Testis (tissue), 2 donors: Measurements from ENCODE around the gene MTERF4.

Experiments
- POLR2A ChIP-seq: fragments of 450-650 bp; IDR thresholded peaks from one replicate; pipeline ENCODE4 v1.6.1; 2017; ENCODE audit warnings: antibody characterized with exemption, mild to moderate bottlenecking, moderate library complexity
- TF ChIP-seq, protein P1 (sequence below), 3 experiments: fragments of 450-650 bp in 2 of 3; fragments of 200-600 bp in 1 of 3; sonication (generic) in 1 of 3; IDR thresholded peaks; one replicate each; pipeline ENCODE4 v1.5.1; 2016 to 2019; ENCODE audit warnings: antibody characterized with exemption in 3 of 3, mild to moderate bottlenecking in 2 of 3, moderate library complexity in 1 of 3

DNA sequence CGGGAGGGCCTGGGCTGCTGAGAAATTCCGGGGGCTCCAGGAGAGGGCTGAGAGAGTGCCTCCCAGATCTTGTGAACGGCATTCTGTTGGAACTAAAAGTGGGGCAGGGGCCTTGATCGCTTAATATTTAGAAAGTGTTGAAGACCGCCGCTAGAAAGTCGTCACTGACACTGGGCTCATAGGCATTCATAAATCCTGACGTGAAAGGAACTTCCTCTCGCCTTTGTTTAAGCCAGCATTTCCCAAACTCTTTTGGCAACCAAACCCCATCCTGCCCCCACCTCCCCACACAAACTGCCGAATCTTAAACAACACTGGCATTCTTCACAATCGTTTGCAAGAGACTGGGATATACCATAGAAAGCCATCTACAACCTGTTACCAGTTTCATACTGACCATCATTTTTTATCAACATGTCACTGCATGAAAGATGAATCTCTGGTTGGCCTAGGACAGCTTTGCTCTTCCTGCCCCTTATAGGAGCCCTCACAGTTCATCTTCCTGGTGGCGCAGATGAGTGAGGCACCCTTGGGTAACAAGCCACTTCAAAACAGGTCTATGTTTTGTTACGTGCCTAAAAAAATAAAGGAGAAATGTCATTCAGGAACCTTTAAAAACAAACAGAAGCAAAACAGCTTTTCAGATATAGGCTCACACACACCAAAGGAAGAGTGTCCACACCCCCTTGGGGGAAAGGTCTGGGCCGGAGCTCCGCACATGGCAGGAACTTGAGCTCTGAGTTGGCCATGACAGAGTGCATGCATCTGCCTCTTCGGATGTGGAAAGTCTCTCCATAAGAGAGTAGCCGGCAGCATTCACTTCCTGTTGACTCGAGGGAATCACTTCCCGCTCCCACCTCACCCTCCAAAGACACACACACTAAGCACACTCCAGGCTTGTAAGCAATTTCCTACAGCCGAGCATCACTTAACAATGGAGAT lies 13.0 kb downstream of the MTERF4 start:
- TF ChIP-seq, protein P1, sequence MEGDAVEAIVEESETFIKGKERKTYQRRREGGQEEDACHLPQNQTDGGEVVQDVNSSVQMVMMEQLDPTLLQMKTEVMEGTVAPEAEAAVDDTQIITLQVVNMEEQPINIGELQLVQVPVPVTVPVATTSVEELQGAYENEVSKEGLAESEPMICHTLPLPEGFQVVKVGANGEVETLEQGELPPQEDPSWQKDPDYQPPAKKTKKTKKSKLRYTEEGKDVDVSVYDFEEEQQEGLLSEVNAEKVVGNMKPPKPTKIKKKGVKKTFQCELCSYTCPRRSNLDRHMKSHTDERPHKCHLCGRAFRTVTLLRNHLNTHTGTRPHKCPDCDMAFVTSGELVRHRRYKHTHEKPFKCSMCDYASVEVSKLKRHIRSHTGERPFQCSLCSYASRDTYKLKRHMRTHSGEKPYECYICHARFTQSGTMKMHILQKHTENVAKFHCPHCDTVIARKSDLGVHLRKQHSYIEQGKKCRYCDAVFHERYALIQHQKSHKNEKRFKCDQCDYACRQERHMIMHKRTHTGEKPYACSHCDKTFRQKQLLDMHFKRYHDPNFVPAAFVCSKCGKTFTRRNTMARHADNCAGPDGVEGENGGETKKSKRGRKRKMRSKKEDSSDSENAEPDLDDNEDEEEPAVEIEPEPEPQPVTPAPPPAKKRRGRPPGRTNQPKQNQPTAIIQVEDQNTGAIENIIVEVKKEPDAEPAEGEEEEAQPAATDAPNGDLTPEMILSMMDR (IDR thresholded peaks at IDR 0.05) = no peak
- TF ChIP-seq POLR2A = no peak
